Measurements from ENCODE around the gene CROCC2. TPM values are rescaled to one million over a fixed set of nuclear protein-coding genes. Genes with fewer than 3 reads are reported as not detected.

Gene CROCC2
- total RNA-seq, 1 donor from 2014 or later, result 2.9 TPM

DNA sequence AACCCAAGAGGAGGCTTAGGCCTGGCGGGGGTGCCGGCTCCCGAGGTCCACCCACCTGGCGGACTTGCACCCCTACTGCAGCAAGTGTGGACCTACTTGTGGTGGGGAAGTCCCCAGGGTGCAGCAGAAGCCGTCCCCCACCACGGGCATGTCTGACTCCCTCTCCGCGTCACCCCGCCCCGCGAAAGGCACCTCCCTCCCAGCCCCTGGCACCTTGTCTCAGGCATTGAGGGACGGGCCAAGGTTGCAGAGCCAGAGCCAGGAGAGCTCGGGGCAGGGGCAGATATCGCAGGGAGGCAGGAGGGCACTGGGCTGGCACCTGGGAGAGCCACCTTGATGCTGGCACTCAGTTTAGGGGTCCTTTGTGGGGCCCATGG is 19.0 kb downstream of the CROCC2 start:
- DNase-seq (ENCODE audit: low spot score in 2 of 2), result peak in 1 of 2 donors; percentile 61
- H3K27me3 ChIP-seq, result no peaks in the 10 kb centered on the region
- no peak overlapping the region for H3K4me3 ChIP-seq
- intact Hi-C loops (cut with DNase I), result no loop called here
- peaks cover 0 to 11% of the 10 kb centered on the region in 2 donors for H3K9me3 ChIP-seq
- TF ChIP-seq, protein P1, sequence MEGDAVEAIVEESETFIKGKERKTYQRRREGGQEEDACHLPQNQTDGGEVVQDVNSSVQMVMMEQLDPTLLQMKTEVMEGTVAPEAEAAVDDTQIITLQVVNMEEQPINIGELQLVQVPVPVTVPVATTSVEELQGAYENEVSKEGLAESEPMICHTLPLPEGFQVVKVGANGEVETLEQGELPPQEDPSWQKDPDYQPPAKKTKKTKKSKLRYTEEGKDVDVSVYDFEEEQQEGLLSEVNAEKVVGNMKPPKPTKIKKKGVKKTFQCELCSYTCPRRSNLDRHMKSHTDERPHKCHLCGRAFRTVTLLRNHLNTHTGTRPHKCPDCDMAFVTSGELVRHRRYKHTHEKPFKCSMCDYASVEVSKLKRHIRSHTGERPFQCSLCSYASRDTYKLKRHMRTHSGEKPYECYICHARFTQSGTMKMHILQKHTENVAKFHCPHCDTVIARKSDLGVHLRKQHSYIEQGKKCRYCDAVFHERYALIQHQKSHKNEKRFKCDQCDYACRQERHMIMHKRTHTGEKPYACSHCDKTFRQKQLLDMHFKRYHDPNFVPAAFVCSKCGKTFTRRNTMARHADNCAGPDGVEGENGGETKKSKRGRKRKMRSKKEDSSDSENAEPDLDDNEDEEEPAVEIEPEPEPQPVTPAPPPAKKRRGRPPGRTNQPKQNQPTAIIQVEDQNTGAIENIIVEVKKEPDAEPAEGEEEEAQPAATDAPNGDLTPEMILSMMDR (IDR thresholded peaks at IDR 0.05), result no peak
- peaks cover 0 to 5% of the 10 kb centered on the region in 2 donors for H3K4me1 ChIP-seq
- no peak overlapping the region for H3K27ac ChIP-seq
- no peaks in the 10 kb centered on the region for H3K36me3 ChIP-seq

- H3K4me3 ChIP-seq, result no peak overlapping the region
- no peak overlapping the region for H3K27ac ChIP-seq
- H3K36me3 ChIP-seq, result no peaks in the 10 kb centered on the region
- peaks cover 0 to 5% of the 10 kb centered on the region in 2 donors for H3K4me1 ChIP-seq
- TF ChIP-seq, protein P1 (IDR thresholded peaks at IDR 0.05), result no peak
- peaks cover 0 to 11% of the 10 kb centered on the region in 2 donors for H3K9me3 ChIP-seq
- intact Hi-C loops (cut with DNase I), result no loop called here
- peak in 1 of 2 donors; percentile 61 for DNase-seq (ENCODE audit: low spot score in 2 of 2)
- no peaks in the 10 kb centered on the region for H3K27me3 ChIP-seq
Measured at GRCh38 chr2:240925568-240926515, 19.7 kb downstream of the CROCC2 start.

DNA sequence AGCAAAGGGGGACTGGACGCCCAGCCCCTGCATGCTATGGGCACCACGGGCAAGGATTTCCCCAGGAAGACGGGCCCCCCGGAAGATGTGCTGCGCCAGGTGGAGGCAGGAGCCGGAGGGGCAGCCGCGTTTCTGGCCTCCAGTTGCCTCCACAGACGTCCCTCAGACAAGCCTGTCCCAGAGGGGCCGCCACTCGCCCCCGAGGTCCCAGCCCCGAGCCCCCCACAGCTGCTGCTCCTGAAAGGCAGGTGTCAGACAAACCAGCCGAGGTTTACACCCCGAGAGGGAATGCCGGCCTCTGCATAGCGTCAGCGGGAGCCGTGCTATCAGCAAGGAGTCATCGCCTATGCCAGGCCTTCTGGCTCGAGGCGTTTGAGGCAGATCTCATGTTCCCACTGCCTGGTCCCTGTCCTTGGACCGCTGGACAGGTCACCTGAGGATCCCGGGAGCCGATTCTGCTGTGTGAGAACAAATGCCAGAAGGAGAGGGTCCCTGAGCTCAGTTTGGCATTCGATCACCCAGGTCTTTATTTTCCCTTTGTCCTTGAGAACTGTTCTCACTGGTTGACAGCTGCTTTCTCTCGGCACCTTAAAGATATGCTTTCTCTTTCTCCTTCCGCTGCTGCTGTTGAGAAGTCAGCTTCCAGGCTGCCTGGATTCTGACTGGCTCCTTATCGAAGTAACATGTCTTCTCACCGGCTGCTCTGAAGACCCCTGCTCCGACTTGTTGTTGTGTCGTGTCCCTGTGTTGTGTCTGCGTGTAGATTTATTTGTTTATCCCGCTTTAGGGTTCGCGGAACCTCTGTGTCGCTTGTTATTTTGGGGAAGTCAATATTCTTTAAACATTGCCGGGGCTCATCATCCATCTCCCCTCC is 20.6 kb downstream of the CROCC2 start:
- TF ChIP-seq, protein P1 (IDR thresholded peaks at IDR 0.05), result no peak
- intact Hi-C loops (cut with DNase I), result no loop called here
- no peak overlapping the region for H3K27ac ChIP-seq
- peaks cover 0 to 1% of the 10 kb centered on the region in 2 donors for H3K4me1 ChIP-seq
- H3K36me3 ChIP-seq, result no peaks in the 10 kb centered on the region
- peak overlapping the region in 1 of 2 donors; percentile 30 for H3K4me3 ChIP-seq
- peak in 1 of 2 donors; percentile 63 for DNase-seq (ENCODE audit: low spot score in 2 of 2)
- H3K9me3 ChIP-seq, result peaks cover 0 to 11% of the 10 kb centered on the region in 2 donors
- no peaks in the 10 kb centered on the region for H3K27me3 ChIP-seq

DNA sequence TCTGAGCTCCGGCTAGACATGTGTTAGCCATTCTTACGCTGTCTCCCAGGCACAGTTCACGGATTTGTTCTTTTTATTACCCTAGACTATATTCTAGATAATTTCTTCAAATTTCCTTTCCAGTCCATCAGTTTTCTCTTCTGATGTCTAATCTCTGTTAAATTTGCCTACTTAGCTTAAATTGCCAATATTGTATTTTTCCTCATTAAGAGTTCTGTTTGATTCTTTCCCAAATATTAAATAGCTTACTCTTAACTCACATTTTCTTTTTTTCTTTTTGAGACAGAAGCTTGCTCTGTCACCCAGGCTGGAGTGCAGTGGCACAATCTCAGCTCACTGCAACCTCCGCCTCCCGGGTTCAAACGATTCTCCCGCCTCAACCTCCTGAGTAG is 21.2 kb downstream of the CROCC2 start:
- peaks cover 0 to 11% of the 10 kb centered on the region in 2 donors for H3K9me3 ChIP-seq
- no peaks in the 10 kb centered on the region for H3K27me3 ChIP-seq
- intact Hi-C loops (cut with DNase I), result no loop called here
- H3K36me3 ChIP-seq, result no peaks in the 10 kb centered on the region
- no peak overlapping the region for H3K27ac ChIP-seq
- TF ChIP-seq, protein P1 (IDR thresholded peaks at IDR 0.05), result no peak
- no peaks in the 10 kb centered on the region for H3K4me1 ChIP-seq
- no peak overlapping the region for H3K4me3 ChIP-seq
- no peak for DNase-seq (ENCODE audit: low spot score in 2 of 2)

DNA sequence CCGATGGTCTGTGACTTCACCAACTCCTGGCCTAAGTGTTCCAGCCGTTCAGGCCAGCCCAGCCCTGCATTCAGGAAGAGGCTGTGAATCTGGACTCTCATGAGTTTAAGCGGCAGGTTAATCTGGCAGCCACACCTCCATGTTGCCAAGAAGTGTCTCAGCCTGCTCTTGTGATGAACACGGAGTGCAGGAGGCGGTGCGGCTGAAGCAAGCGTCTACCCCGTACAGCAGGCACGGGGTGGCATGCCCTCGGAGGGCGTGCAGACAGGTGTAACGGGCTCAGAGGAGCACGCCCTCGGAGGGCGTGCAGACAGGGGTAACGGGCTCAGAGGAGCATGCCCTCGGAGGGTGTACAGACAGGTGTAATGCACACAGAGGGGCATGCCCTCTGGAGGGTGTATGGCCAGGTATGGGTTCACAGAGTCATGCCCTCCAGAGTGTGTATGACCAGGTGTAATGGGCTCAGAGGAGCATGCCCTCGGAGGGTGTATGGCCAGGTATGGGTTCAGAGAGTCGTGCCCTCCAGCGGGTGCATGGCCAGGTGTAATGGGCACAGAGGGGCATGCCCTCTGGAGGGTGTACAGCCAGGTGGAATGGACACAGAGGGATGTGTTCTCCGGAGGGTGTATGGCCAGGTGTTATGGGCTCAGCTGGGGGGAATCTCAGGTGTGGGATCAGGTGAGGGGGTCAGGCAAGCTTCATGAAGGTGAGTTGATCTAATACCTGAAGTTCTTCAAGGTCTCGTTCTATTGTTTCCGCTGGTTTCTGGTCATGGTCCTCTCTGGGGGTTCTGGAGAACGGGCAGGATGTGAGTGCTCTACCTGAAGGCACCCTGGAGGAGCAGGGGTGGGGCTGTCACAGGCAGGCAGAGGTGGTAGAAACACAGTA is 22.6 kb downstream of the CROCC2 start:
- Histone ChIP-seq H3K4me3 (no peak overlapping the region), H3K27me3 (no peaks in the 10 kb centered on the region), H3K27ac (no peak overlapping the region), H3K4me1 (no peaks in the 10 kb centered on the region), H3K9me3 (peaks cover 0 to 11% of the 10 kb centered on the region in 2 donors), H3K36me3 (no peaks in the 10 kb centered on the region)
- intact Hi-C loops (cut with DNase I), result no loop called here
- no peak for DNase-seq (ENCODE audit: low spot score in 2 of 2)
- TF ChIP-seq, protein P1 (IDR thresholded peaks at IDR 0.05), result no peak

All from ascending aorta (tissue), 2 donors.